Stimulated activated CD4-positive, alpha-beta T cell treated with anti-CD3 and anti-CD28 coated beads, Interleukin-12 subunit alpha, Interleukin-12 subunit beta, amount 100 ng/mL, for 4 hours (primary cell): Measurements from ENCODE around the gene GPR152.
"Not testable (repeated sequence)": the region's sequence is repeated elsewhere in the genome, so short reads cannot be mapped to it uniquely, and the experiment has no call there.

Experiments
- DNase-seq: peaks from one replicate; pipeline ENCODE4 v3.0.0-alpha.2; 2020

GPR152 gene

DNA sequence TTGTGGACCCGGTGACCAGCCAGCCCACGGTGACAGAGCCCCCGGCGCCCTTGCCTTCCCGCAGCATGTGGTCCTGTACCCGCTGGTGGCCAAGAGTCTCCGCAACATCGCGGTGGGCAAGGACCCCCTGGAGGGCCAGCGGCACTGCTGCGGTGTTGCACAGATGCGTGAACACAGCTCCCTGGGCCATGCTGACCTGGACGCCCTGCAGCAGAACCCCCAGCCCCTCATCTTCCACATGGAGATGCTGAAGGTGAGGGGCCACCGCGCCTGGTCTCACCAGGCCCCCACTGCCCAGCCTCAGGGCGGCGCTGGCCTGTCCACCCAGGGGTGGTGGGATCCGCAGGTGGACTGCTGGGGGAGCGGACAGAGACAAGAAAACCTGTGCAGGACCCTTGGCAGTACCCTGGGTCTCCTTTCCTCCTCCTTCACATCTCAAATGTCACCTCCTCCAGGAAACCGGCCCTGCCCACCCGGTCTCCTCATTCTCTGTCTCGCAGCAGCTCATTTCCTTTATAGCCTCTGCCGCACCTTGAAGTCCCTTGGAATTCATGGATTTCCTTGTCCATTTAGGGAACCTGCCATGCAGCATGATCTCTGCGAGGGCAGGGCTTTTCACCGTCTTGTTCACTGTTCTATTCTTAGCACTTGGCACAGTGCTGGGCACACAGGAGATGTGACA is 36.8 kb upstream of the GPR152 start:
- no peak for DNase-seq

DNA sequence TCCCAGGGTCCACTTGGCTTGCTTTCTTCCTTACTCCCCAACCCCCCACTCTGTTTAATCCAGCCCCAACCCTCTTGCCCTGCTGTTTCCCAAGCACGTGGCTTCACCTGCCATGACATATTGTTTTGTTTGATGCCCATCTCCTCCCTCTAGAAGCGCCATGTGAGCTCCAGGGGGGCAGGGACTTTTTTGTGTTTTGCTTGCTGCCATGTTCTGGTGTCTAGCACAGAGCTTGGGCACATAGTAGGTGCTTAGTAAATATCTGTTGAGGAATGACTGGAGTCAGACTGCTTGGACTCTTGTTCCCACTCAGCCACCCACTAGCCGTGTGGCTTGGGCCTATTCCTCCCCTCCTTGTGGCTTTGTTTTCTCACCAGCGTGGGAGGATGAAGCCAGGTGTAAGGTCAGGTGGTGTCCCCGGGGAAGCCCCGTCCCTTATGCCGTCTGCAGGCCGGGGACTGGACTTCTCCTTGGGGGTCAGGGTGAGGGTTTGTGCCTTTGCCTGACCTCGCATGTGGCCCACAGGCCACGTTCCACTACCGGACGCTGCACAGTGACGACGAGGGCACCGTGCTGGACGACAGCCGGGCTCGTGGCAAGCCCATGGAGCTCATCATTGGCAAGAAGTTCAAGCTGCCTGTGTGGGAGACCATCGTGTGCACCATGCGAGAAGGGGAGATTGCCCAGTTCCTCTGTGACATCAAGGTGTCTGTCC is 34.1 kb upstream of the GPR152 start:
- DNase-seq: no peak

DNA sequence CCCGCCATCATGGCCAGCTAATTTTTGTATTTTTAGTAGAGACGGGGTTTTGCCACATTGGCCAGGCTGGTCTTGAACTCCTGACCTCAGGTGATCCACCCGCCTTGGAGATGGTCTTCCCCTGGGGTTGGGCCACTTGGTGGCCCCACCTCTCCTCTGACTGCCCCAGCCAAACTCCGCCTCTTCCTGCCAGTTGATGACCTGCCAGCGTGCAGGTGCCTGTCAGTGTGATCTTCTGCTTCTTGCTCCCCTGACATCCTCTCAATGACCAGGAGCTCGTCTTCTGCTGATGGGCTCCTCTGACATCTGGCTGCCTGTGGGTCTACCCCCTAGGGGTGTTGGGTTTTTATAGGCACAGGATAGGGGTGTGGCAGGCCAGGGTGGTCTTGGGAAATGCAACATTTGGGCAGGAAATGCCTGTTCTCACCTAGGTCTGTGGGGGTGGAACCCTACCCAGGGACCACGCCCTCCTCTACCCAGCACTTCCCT is 33.4 kb upstream of the GPR152 start:
- not testable (repeated sequence) for DNase-seq

DNA sequence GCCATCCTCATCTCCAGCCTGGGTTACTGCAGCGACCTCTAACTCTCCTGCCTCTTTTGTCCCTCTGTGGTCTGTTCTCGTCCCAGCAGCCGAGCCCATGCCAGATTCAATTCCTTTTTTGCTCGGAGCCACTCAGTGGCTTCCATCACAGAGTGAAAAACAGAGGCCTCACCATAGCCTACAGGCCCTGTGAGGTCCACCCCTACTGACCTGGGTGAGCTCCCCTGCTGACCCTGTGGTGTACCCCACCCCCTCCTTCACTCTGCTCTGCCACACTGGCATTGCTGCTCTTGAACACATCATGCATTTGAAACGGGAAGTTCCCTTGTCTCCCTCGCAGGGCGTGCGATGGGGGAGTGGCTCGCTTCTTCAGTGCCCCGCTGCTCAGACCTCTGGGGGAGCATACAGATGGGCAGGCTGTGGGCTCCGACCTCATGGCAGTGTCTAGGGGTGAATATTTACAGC is 32.4 kb upstream of the GPR152 start:
- peak; percentile 63 for DNase-seq

DNA sequence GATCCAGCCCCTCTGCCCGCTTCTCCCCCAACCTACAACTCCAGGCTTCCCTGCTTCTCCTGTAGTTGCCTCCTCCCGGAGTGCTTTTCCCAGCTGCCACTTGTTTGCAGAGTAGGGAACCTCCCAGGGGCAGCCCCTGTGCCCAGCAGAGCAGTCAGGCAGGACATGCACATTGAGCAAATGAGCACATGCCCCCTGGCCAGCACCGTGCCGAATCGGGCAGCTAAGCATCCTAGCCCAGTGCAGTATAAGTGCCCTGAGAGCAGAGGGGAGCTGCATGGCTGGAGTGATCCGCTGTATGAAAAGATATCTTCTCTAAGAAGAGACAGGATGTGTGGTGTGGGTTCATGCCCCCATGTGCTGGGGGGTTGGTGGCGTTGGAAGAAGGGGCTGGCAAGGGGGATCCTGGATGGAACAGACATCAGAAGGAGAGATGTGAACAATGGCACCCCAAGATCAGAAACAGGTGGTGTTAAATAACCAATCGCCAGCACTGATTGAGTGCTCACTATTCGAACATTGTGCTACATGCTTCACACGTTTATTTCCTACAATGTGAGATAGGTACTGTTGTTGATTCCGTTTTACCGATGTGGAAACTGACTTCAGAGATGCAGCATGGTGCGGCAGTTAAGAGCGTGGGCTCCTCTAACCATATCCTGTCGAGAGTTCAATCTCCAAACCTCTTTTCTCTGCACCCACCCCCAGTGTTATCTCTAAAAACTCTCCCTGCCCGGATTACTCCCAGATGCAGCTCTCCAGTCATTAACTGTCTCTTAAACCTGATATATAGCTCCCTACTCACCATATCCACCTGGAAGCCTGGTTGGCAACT is 31.5 kb upstream of the GPR152 start:
- DNase-seq: no peak

DNA sequence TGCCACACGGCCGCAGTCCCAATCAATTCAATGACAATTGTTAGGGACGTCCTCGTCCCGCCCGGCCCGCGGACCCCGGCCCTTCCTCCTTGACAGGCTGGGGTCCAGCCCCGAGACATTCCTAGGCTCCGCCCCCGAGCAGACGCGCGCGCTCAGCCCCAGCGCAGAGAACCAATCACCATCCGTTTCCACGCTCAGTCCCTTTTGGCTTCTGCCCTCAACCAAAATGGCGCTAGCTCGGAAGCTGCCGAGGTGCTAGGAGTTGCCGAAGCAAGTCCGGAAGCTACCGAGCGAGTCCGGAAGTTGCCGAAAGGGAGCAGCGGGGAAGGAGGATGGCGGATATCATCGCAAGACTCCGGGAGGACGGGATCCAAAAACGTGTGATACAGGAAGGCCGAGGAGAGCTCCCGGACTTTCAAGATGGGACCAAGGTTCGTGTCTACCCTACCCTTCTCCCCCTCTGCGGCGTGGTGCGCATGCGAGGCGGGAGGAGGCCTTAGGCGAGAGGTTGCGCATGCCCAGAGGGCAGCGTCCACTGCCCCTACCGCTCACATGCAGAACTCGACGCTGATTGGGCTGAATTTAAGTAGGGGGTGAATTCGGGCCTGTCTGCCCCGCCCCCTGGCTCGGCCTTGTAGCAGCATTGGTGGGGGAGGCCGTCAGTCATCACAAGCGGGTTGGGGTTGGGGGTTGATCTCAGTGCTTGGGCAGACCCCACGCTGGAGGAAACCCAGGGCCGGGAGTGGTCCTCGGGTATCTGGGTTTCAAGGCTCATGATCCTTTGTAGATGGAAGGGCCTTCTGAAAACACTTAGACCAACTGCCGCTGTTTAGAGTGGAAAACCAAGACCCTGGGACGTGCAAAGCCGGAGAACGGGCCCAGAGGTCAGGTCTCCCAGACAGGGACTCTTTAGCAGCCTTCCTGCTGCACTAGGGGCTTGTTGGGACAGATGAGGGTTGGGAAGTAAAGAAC is 30.6 kb upstream of the GPR152 start, which contains the start of gene AIP:
AIP (plus strand) TSS at position 200 of the 972 bp plus-strand sequence; CDS start at position 333, 133 bp downstream.
- DNase-seq: peak; percentile 97

DNA sequence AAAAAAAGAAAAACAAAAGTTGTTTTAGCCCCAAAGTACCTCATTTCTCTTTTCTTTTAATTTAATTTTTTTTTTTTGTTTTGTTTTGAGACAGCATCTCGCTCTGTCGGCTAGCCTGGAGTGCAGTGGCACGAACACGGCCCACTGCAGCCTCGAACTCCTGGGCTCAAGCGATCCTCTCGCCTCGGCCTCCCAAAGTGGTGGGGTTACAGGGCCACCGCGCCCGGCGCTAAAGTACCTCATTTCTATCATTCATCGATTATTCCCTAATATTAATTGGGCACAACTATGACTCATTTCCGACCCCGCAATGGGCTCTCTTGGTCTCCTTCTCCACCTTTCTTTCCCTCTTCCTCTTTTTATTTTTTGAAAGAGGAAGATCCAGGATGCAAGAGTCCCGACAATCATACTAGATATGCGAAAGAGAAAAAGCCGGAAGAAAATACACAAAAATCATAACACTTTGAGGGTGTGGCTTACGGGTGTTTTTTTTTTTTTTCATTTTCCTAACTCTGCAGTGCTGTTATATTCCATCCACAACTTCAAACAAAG is 29.8 kb upstream of the GPR152 start:
- DNase-seq: no peak

DNA sequence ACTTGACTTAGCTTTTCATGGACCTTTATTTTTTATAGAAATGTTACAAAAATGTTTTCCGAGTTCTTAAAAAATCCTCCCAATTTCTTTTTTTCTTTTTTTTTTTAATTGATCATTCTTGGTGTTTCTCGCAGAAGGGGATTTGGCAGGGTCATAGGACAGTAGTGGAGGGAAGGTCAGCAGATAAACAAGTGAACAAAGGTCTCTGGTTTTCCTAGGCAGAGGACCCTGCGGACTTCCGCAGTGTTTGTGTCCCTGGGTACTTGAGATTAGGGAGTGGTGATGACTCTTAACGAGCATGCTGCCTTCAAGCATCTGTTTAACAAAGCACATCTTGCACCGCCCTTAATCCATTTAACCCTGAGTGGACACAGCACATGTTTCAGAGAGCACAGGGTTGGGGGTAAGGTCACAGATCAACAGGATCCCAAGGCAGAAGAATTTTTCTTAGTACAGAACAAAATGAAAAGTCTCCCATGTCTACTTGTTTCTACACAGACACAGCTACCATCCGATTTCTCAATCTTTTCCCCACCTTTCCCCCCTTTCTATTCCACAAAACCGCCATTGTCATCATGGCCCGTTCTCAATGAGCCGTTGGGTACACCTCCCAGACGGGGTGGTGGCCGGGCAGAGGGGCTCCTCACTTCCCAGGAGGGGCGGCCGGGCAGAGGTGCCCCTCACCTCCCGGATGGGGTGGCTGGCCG is 25.0 kb upstream of the GPR152 start:
- DNase-seq: not testable (repeated sequence)

DNA sequence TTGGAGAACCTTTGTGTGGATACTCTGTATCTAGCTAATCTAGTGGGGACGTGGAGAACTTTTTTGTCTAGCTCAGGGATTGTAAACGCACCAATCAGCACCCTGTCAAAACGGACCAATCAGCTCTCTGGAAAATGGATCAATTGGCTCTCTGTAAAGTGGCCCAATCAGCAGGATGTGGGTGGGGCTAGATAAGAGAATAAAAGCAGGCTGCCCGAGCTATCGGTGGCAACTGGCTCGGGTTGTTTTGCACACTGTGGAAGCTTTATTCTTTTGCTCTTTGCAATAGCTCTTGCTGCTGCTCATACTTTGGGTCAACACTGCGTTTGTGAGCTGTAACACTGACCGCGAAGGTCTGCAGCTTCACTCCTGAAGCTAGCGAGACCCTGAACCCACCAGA is 24.2 kb upstream of the GPR152 start:
- not testable (repeated sequence) for DNase-seq

DNA sequence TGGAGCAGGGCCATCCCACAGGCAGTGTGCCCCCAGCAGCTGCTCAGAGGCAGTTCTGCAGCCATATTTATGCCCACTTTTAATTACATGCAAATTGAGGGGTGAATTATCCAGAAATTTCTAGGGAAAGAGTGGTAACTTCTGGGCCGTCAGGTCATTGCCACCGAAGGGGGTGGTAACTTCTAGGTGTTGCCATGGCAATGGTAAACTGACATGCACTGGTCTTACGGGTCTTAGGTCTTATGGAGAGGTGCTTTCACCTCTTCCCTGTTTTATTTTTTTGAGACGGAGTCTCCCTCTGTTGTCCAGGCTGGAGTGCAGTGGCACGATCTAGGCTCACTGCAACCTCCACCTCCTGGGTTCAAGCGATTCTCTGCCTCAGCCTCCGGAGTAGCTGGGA is 20.4 kb upstream of the GPR152 start:
- no peak for DNase-seq

DNA sequence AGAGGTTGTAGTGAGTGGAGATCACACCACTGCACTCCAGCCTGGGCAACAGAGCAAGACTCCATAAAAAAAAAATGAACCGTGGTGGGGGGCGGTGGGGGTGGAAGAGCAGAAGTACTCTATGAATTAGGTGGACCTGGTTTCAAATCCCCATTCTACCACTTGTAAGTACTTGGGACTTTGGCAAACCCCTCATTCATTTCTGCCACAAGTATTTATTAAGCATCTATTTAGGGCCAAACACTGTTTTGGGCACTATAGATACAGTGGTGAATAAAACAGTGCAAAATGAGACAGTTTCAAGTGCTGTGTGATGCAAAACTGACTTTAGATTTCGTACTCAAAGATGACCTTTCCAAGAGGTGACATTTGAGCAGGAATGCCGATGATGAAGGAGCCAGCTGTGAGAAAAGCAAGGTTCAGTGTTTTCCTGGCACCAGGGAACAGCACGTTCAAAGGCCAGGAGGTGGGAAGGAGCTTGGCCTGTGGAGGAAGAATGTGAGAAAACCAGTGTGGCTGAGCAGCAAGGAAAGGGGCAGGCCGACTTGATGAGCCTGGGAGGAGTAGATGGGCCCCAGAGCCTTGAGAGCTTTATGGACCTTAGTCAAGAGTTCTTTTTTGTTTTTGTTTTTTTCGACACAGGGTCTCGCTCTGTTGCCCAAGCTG is 17.9 kb upstream of the GPR152 start:
- DNase-seq: no peak

DNA sequence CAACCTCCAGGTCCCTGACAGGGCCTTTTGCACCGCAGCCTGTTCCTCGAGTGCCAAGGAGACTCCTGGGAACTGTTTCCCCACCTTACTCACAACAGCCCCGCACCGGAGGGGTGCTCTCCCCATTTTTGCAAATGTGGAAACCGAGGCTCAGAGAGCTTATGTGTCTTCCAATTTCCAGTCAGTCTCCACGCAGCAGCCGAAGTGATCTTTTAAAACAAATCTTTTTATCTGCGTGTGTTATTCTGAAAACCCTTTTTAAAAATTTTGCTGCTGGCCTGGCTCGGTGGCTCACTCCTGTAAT is 16.9 kb upstream of the GPR152 start:
- DNase-seq: no peak

DNA sequence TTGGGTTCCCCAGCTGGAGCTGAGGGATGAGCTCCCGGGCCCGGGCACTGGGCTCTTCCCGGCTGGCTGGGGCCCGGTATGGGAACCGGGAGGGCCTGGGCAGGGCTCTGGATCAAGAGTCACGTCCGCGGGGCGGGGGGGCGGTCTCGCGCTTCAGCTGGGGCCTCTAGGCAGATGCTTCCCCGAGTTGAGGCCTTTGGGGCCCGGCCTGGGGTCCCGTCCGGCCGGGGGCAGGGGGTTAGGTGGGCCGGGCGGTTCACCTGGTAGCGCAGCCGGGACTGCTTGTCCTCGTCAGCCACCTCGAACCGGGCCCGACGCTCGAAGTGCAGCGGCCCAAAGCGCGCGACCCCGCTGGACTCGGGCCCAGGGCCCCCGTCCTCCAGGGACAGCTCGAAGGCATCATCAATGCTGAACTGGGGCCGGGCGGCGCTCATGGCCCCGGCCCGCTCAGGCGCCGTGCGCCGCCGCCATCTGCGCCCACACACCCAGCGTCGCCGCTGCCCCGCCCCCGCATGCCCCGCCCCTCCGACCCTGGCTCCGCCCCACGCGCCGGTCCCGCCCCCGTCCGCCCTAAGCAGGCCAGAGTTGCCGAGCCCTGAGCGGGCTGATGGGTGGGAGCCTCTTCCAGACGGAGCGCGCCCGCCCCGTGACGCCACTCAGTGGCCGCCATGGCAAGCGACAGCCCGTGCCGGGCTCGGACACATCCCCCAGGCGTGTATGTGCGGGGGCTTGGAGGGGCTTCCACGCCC is 16.4 kb upstream of the GPR152 start, which contains the start of gene TMEM134:
TMEM134 (minus strand) TSS at position 493 of the 749 bp plus-strand sequence; CDS start at position 434, 59 bp downstream.
- peak; percentile 95 for DNase-seq

DNA sequence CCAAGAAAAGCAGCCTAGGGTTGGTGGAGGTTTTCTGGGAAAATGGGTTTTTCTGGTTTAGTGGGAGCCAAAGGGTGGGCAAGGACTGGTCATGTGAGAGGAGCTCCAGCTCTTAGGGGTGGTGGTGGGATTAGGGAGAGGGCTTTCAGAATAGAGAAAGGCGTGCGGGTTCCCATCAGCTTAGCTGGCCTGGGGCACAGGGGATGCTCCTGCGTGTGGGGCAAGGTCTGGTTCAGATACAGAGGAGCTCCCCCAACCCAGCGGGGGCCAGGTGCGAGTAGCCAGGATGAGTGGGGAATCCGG is 15.9 kb upstream of the GPR152 start:
- DNase-seq: no peak

DNA sequence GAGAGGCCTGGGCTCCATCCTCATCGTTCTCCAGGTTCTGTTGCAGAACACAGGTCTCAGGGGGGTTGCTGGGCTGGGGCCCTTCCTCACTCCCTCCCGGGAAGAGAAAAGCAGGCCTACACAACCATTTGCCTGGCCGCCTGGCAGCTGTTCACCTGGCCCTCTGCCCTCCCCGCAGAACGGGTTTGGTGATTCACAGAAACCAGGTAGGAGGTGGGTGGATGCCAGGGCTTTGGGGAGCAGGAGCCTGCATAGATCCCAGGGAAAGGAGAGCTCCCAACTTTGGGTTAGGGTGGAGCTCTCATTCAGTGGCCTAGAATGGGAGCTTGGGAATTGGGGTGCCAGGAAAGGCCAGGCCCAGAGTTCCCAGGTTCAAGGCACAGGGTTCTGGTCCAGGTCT is 15.5 kb upstream of the GPR152 start:
- DNase-seq: no peak

DNA sequence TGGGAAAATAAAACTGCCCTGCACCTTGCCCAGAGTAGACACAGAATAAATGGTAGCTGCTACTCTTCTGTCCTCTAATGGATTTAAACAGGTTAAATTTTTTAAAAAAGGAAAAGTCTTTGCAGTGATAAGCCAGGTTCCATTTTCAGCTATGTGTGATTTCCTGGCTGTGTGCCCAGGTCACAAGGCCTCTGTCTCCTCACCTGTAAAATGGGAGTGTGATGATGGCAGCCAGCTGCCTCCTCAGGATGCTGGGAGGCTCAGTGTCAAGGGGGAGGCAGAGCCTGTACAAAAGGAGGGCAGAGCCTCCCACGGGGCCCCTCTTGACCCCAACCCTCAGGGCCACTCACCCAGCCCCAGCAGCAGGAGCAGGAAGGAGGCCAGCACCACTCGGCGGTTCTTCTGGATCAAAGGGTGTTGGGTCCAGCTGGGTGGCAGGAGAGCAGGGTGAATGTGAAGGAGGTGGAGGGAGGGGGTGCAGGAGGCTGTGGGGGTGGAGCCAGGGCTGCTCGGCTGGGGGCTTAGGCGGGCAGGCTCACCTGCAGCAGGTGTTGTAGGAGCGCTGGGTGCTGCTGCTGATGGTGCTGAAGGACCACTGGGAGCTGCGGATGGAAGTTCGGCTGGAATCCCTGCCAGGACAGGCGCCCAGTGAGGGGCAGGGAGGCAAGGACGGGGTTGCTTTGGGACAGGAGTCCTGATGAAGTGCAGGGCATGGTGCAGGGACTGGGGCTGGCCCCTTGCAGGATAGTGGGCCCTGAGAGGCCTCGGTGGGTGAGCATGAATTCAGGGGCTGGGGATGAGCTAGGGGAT is 14.6 kb upstream of the GPR152 start:
- no peak for DNase-seq

DNA sequence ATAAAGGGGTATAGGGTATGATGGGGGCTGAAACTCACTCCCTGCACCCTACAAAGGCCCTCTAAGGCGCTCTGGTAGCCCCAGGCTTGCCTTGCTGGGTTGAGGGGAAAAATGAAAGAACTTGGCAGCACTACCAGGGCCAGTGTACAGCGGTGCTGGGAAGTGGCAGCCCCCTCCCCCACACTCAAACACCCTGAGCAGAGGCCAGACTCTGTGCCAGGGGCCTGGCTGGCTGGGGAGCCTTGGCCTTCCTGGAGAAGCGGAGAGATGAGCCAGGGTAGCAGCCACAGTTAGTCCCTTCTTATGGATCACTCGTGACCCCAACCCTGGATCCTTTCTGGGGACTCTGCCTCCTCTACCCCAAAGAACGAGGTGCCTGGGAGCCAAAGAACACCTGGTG is 13.8 kb upstream of the GPR152 start:
- no peak for DNase-seq

DNA sequence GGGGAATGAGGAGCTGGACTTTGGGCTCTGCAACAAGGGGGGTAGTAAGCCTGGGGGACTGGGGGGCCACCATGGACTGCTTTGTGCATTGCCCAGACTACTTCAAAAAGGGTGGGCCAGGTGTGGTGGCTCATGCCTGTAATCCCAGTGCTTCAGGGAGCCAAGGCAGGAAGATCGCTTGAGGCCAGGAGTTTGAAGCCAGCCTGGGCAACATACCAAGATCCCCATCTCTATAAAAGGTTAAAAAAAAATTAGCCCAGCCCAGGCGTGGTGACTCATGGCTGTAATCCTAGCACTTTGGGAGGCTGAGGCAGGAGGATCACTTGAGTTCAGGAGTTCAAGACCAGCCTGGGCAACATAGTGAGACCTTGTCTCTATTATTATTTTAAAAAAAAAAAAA is 13.0 kb upstream of the GPR152 start:
- not testable (repeated sequence) for DNase-seq

DNA sequence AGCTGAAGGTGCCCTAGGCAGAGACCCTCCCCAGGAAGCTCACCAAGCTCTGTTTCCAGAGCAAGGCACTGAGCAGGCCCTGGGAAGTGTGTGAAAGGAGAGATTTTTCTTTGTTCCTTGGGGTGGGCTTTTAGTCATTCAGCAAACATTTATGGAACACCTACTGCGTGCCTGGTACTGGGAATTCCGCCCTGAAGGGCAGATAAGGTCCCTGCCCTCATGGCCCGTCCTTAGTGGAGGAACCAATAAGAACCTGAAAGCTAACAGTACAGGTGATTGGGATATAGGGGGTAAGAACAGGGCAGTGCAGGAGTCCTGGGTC is 12.6 kb upstream of the GPR152 start:
- DNase-seq: no peak
